ENCODE measurements around the gene PFN1. TPM values are rescaled to one million over a fixed set of nuclear protein-coding genes. Genes with fewer than 3 reads are reported as not detected.

PFN1 gene
- total and polyA plus RNA-seq, 9 of the 15 experiments (the other 6 are each of a cell fraction or from before 2014, with no cell fraction given), result 60.5 to 1,479 (median 456) TPM

GRCh38 chr17:4955091-4955490 lies 6.8 kb upstream of the PFN1 start:
- DNase-seq (ENCODE audit: extremely low read depth in 1 of 4, low spot score in 3 of 4) (no peak), FAIRE-seq (no peak), ATAC-seq (no peak)
- no peak overlapping the region for H3K4me2 ChIP-seq (ENCODE audit: insufficient read depth, low read length)
- intact Hi-C loops (cut with micrococcal nuclease), result no loop called here
- 96% methylated on average over 4 of the region's 8 CpGs for WGBS (ENCODE audit: insufficient coverage, low coverage, missing lambda C conversion rate)
- H2AFZ ChIP-seq (ENCODE audit: low read depth, low read length), result no peak overlapping the region
- H3K9ac ChIP-seq (ENCODE audit: insufficient read depth in 1 of 2, low read depth in 2 of 2, low read length in 2 of 2), result no peak overlapping the region
- no peaks in the 10 kb centered on the region for H3K27me3 ChIP-seq (ENCODE audit: control insufficient read depth in 2 of 2, insufficient read depth in 2 of 2, low read length in 2 of 2)
- no peaks in the 10 kb centered on the region for H3K9me1 ChIP-seq (ENCODE audit: control insufficient read depth, insufficient read depth, low read length)
- TF ChIP-seq ZMIZ1 (IDR thresholded peaks at IDR 0.05; ENCODE audit: low read depth in 2 of 2, low read length in 2 of 2), result no peak
- no peak for TF ChIP-seq CLOCK (CRISPR knock-in tag; IDR thresholded peaks at IDR 0.05; ENCODE audit: borderline replicate concordance)
- TF ChIP-seq ZNF79 (CRISPR knock-in tag; IDR thresholded peaks at IDR 0.05; ENCODE audit: low read depth), result no peak
- peaks cover 17% of the 10 kb centered on the region for H3K79me2 ChIP-seq (ENCODE audit: control insufficient read depth, insufficient read depth, low read length)
- POLR2A ChIA-PET, result interaction anchor here (0.6 to 1.8 kb wide), 2 partner anchors 11 to 513 kb away, joined by 3 to 7 read pairs; no protein-coding TSS in a partner anchor
- H3K36me3 ChIP-seq (ENCODE audit: control insufficient read depth, insufficient read depth, low read length), result no peaks in the 10 kb centered on the region; the same call in 2 of the 3 replicates
- CTCF ChIA-PET (ENCODE audit: low intra/inter-chr PET ratio), result no interaction called here
- H4K20me1 ChIP-seq (replicated peaks; ENCODE audit: control insufficient read depth, insufficient read depth, low read length), result no peaks in the 10 kb centered on the region
- no peaks in the 10 kb centered on the region for H3K9me3 ChIP-seq (replicated peaks; ENCODE audit: control insufficient read depth, insufficient read depth, low read depth, low read length)
- no peak overlapping the region for H3K27ac ChIP-seq (ENCODE audit: extremely low read depth, low read depth, low read length)
- in situ Hi-C loops (cut with MboI), result no loop called here
- no TSS peak for BruUV-seq (replicated peaks)
- no peak overlapping the region for H3K4me3 ChIP-seq
- peaks cover 15 to 37% of the 10 kb centered on the region in 2 experiments for H3K4me1 ChIP-seq (replicated peaks in 1 of 2; ENCODE audit: control insufficient read depth in 2 of 2, insufficient read depth in 2 of 2, low read length in 2 of 2)
